ENCODE measurements around the gene TNIK. TPM values are rescaled to one million over a fixed set of nuclear protein-coding genes. Genes with fewer than 3 reads are reported as not detected.

TNIK gene
- total RNA-seq, 6 donors from 2014 or later, result 23.2 to 74.4 (median 38.3) TPM

GRCh38 chr3:171013822-171014748, 446.1 kb downstream of the TNIK start:
- Histone ChIP-seq H3K4me3 (no peak overlapping the region), H3K4me1 (peaks cover 0 to 3% (median 0%) of the 10 kb centered on the region in 4 donors), H3K9me3 (no peaks in the 10 kb centered on the region), H3K36me3 (no peaks in the 10 kb centered on the region), H3K27ac (no peak overlapping the region), H3K27me3 (no peaks in the 10 kb centered on the region)
- 81 to 85% methylated on average over 5 of the region's 5 CpGs for WGBS, 2 donors
- TF ChIP-seq POLR2AphosphoS5 (IDR thresholded peaks at IDR 0.05) (no peak), EP300 (IDR thresholded peaks at IDR 0.05) (no peak), POLR2A (IDR thresholded peaks at IDR 0.05) (no peak), CTCF (IDR thresholded peaks at IDR 0.05) (no peak)
- DNase-seq (no peak), ATAC-seq (ENCODE audit: low FRiP score in 2 of 2) (peak in 1 of 2 donors; percentile 67)

- H3K4me1 ChIP-seq, result peaks cover 0 to 3% (median 0%) of the 10 kb centered on the region in 4 donors
- no peak overlapping the region for H3K27ac ChIP-seq
- H3K27me3 ChIP-seq, result no peaks in the 10 kb centered on the region
- no peaks in the 10 kb centered on the region for H3K9me3 ChIP-seq
- 80 to 92% methylated on average over 4 of the region's 4 CpGs for WGBS, 2 donors
- TF ChIP-seq EP300 (IDR thresholded peaks at IDR 0.05), result no peak
- TF ChIP-seq CTCF (IDR thresholded peaks at IDR 0.05), result no peak
- no peak for TF ChIP-seq POLR2AphosphoS5 (IDR thresholded peaks at IDR 0.05)
- no peak for TF ChIP-seq POLR2A (IDR thresholded peaks at IDR 0.05)
- ATAC-seq (ENCODE audit: low FRiP score in 2 of 2), result no peak
- DNase-seq, result no peak
- H3K36me3 ChIP-seq, result no peaks in the 10 kb centered on the region
- no peak overlapping the region for H3K4me3 ChIP-seq
Observed at GRCh38 chr3:171011873-171012336, 448.3 kb downstream of the TNIK start.

Small RNAs within 50 kb of the gene (small RNA-seq; reads per million reads assigned to genes)
- gene MIR569, result 0 to 0.37 (median 0.18) reads per million in 4 donors
- gene RF00019, result 0 reads per million in 4 donors
- gene RNU6-348P, result 0 reads per million in 4 donors

Data from upper lobe of left lung (tissue), 6 donors.